MM.1S (cell line): ENCODE data around the gene DTYMK.

Source experiments
- DNase-seq: peaks from one replicate; pipeline ENCODE4 v3.0.0-alpha.2; 2015
- H2AFZ ChIP-seq: fragments of 300-600 bp; sonication (generic); 2 replicates; pipeline ENCODE4 v1.6.0; 2016; ENCODE audit warnings: antibody characterized with exemption, low read length
- H3F3A ChIP-seq: fragments of 300-600 bp; sonication (generic); 2 replicates; pipeline ENCODE4 v1.6.1; 2016; ENCODE audit warnings: mild to moderate bottlenecking, antibody characterized with exemption, low read length, moderate library complexity, mixed read lengths; ENCODE audit not compliant: insufficient read depth
- H3K27ac ChIP-seq: fragments of 300-600 bp; sonication (generic); 2 replicates; pipeline ENCODE4 v1.5.1; 2016; ENCODE audit warnings: mild to moderate bottlenecking, low read length
- H3K27me3 ChIP-seq: fragments of 300-600 bp; sonication (generic); replicated peaks from 2 replicates; pipeline ENCODE4 v1.6.0; 2016; ENCODE audit warnings: low read length; ENCODE audit not compliant: insufficient read depth
- H3K36me3 ChIP-seq: fragments of 300-600 bp; sonication (generic); replicated peaks from 2 replicates; pipeline ENCODE4 v1.6.1; 2016; ENCODE audit warnings: mild to moderate bottlenecking, low read length, mixed read lengths; ENCODE audit not compliant: insufficient read depth
- H3K4me1 ChIP-seq: fragments of 300-600 bp; sonication (generic); 2 replicates; pipeline ENCODE4 v1.6.1; 2016; ENCODE audit warnings: low read length, mixed read lengths
- H3K4me2 ChIP-seq: fragments of 300-600 bp; sonication (generic); 2 replicates; pipeline ENCODE4 v1.6.0; 2016; ENCODE audit warnings: low read depth, low read length
- H3K4me3 ChIP-seq: fragments of 300-600 bp; sonication (generic); 2 replicates; pipeline ENCODE4 v1.5.1; 2016; ENCODE audit warnings: low read length, mixed read lengths
- H3K79me2 ChIP-seq: fragments of 300-600 bp; sonication (generic); 2 replicates; pipeline ENCODE4 v1.6.1; 2016; ENCODE audit warnings: mixed run types, low read length, mixed read lengths
- H3K9ac ChIP-seq: fragments of 300-600 bp; sonication (generic); 2 replicates; pipeline ENCODE4 v1.6.1; 2016; ENCODE audit warnings: low read length, mixed read lengths
- H3K9me2 ChIP-seq: fragments of 300-600 bp; sonication (generic); replicated peaks from 2 replicates; pipeline ENCODE4 v1.6.1; 2016; ENCODE audit warnings: mild to moderate bottlenecking, low read length, mixed read lengths; ENCODE audit not compliant: insufficient read depth
- H3K9me3 ChIP-seq: fragments of 300-600 bp; sonication (generic); replicated peaks from 2 replicates; pipeline ENCODE4 v1.6.1; 2016; ENCODE audit warnings: mild to moderate bottlenecking, low read length, mixed read lengths; ENCODE audit not compliant: insufficient read depth
- H4K20me1 ChIP-seq: fragments of 300-600 bp; sonication (generic); 2 replicates; pipeline ENCODE4 v1.6.1; 2016; ENCODE audit warnings: mild to moderate bottlenecking, low read length, moderate library complexity, mixed read lengths; ENCODE audit not compliant: insufficient read depth
- EZH2 ChIP-seq: fragments of 300-600 bp; sonication (generic); optimal IDR thresholded peaks from 2 replicates; pipeline ENCODE3; 2017; ENCODE audit warnings: low read depth, mild to moderate bottlenecking, antibody characterized with exemption, low read length, mixed read lengths
- EZH2phosphoT487 ChIP-seq: fragments of 300-600 bp; sonication (generic); IDR thresholded peaks from 2 replicates; pipeline ENCODE4 v1.6.1; 2018; ENCODE audit warnings: antibody characterized with exemption, low read length
- TF ChIP-seq, protein P1 (sequence below): fragments of 300-600 bp; sonication (generic); IDR thresholded peaks from 2 replicates; pipeline ENCODE4 v1.5.1; 2016; ENCODE audit warnings: antibody characterized with exemption, low read length, mixed read lengths

DTYMK gene

DNA sequence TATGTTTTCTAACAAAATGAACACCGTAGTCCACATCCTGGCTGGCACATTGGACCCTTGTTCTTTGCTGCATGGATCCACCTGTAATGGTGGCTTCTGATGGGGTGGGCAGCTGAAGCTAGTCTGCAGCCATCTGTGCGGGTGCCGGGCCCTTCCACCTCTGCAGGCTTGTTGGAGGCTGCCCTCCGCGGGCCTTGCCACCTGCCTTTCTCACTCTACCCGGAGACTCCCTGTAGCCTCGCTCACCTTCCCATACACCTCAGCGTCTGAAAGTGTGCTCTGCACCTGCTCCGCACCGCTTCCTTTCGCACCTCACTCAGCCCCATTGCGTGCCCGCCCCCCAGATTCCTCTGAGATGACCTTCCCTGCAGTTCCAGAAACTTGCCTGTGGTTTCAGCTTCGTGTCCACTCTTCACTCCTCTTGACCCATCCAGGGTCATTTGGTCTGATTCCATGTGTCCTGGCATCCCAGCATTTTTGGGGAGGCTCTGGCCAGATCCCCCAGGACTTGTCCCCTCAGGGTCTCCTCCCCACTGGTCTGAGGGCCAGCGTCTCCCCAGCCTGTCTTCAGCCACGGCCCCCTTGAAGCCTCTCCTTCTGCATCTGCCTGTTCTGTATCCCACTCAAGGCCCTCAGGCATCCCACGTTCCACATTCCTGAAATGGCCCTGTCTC, 31.0 kb downstream of the DTYMK start:
- no peak overlapping the region for H3K4me2 ChIP-seq
- TF ChIP-seq, protein P1, sequence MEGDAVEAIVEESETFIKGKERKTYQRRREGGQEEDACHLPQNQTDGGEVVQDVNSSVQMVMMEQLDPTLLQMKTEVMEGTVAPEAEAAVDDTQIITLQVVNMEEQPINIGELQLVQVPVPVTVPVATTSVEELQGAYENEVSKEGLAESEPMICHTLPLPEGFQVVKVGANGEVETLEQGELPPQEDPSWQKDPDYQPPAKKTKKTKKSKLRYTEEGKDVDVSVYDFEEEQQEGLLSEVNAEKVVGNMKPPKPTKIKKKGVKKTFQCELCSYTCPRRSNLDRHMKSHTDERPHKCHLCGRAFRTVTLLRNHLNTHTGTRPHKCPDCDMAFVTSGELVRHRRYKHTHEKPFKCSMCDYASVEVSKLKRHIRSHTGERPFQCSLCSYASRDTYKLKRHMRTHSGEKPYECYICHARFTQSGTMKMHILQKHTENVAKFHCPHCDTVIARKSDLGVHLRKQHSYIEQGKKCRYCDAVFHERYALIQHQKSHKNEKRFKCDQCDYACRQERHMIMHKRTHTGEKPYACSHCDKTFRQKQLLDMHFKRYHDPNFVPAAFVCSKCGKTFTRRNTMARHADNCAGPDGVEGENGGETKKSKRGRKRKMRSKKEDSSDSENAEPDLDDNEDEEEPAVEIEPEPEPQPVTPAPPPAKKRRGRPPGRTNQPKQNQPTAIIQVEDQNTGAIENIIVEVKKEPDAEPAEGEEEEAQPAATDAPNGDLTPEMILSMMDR = no peak
- TF ChIP-seq EZH2 = no peak

DNA sequence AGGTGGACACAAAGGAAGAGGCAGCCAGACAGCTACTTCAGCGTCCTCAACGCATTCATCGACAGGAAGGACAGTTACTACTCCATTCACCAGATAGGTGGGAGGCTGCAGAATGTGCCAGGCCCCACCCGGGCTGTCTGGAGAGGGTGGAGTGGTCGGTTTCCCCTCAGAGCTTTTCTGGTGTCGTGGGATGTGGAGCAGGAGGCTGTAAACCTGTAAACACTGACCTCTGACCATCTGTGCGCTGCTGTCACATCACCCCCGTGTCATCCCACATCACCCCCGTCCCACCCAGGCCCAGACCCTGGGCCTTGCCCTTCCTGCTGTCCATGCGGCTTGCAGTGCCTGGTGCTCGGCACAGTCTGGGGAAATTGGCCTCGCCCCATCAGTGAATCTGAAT, 32.1 kb downstream of the DTYMK start:
- H3K9ac ChIP-seq = no peak overlapping the region
- no peaks in the 10 kb centered on the region for H3K4me1 ChIP-seq
- H3K9me2 ChIP-seq = no peaks in the 10 kb centered on the region
- H2AFZ ChIP-seq = no peak overlapping the region
- no peak overlapping the region for H3K27ac ChIP-seq
- H3K9me3 ChIP-seq = no peaks in the 10 kb centered on the region
- peaks cover 10% of the 10 kb centered on the region for H3K79me2 ChIP-seq
- no peaks in the 10 kb centered on the region for H3K27me3 ChIP-seq
- no peak overlapping the region for H3K4me3 ChIP-seq
- H3K36me3 ChIP-seq = no peaks in the 10 kb centered on the region; the same call in 1 of the 2 replicates
- no peaks in the 10 kb centered on the region for H3F3A ChIP-seq
- H4K20me1 ChIP-seq = no peaks in the 10 kb centered on the region
- no peak for DNase-seq
- no peak overlapping the region for H3K4me2 ChIP-seq
- TF ChIP-seq EZH2phosphoT487 (no peak), EZH2 (no peak)
- TF ChIP-seq, protein P1 = no peak

More for the DNA sequence above, 31.0 kb downstream of the DTYMK start:
- no peaks in the 10 kb centered on the region for H3F3A ChIP-seq
- H3K27me3 ChIP-seq = no peaks in the 10 kb centered on the region
- no peak for DNase-seq
- H3K9me2 ChIP-seq = no peaks in the 10 kb centered on the region
- no peaks in the 10 kb centered on the region for H3K9me3 ChIP-seq
- H3K4me3 ChIP-seq = no peak overlapping the region
- no peaks in the 10 kb centered on the region for H3K4me1 ChIP-seq
- H3K36me3 ChIP-seq = no peaks in the 10 kb centered on the region; the same call in 1 of the 2 replicates
- H3K79me2 ChIP-seq = peaks cover 1% of the 10 kb centered on the region
- H2AFZ ChIP-seq = no peak overlapping the region
- no peak overlapping the region for H3K9ac ChIP-seq
- H4K20me1 ChIP-seq = no peaks in the 10 kb centered on the region
- H3K27ac ChIP-seq = no peak overlapping the region

DNA sequence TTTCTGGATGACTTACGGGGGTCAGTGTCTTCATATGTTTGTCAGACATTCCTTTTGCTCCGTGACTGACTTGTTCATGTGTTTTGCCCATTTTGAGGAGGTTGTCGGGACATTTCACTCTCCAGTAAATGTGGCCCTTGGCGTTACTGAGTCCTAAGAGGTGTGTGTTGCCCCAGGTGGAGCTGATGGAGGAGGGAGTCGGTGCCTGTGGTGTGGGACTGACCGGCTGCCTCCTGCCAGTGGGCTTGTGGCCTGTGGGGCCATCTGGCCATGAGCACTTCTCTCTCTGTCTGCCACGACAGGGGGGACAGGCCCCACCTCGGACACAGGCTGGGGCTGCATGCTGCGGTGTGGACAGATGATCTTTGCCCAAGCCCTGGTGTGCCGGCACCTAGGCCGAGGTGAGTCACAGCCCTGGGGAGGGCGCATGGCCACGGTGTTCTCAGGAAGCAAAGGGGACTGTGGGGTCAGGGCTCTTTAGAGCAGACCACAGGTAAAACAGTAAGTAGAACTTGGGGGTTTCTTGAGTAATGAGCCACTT, 33.3 kb downstream of the DTYMK start:
- H3K4me3 ChIP-seq = no peak overlapping the region
- no peaks in the 10 kb centered on the region for H3K4me1 ChIP-seq
- no peaks in the 10 kb centered on the region for H3K27me3 ChIP-seq
- no peaks in the 10 kb centered on the region for H3K9me2 ChIP-seq
- no peak for DNase-seq
- no peak overlapping the region for H3K4me2 ChIP-seq
- no peaks in the 10 kb centered on the region for H4K20me1 ChIP-seq
- H2AFZ ChIP-seq = no peak overlapping the region
- TF ChIP-seq EZH2phosphoT487 (no peak), EZH2 (no peak)
- TF ChIP-seq, protein P1 = no peak
- H3K79me2 ChIP-seq = peaks cover 23% of the 10 kb centered on the region
- no peaks in the 10 kb centered on the region for H3F3A ChIP-seq
- no peaks in the 10 kb centered on the region for H3K9me3 ChIP-seq
- H3K27ac ChIP-seq = no peak overlapping the region
- no peak overlapping the region for H3K9ac ChIP-seq
- H3K36me3 ChIP-seq = no peaks in the 10 kb centered on the region; the same call in 1 of the 2 replicates
